ENCODE results near the gene PAAF1. TPM values are rescaled to one million over a fixed set of nuclear protein-coding genes. Genes with fewer than 3 reads are reported as not detected.

The PAAF1 gene
- total RNA-seq (10 to 100 TPM; 44.0 to 47.6 TPM), polyA plus RNA-seq (ENCODE audit: insufficient read depth, low read depth, low replicate concordance) (65.5 TPM)
- long read RNA-seq, donor 1, full-length matches to known transcripts = 12 of 30 reads
- long read RNA-seq, donor 1, partial matches to known transcripts = 18 of 30 reads
- long read RNA-seq, donor 1, other reads (novel, unspliced or antisense) = 0 of 30 reads
- long read RNA-seq, donor 2, full-length matches to known transcripts = 5 of 60 reads
- long read RNA-seq, donor 2, partial matches to known transcripts = 55 of 60 reads
- long read RNA-seq, donor 2, other reads (novel, unspliced or antisense) = 0 of 60 reads

GRCh38 chr11:73876424-73877310 is at the start of gene PAAF1, which contains the start of gene COA4:
TSS of gene PAAF1 (plus strand) at chr11:73876999. CDS start at chr11:73877022, 23 bp downstream.
TSS of gene COA4 (minus strand) at chr11:73876846. CDS start at chr11:73873378, 3,468 bp downstream.
- Histone ChIP-seq H3K27me3 (no peaks in the 10 kb centered on the region), H3K9me3 (no peaks in the 10 kb centered on the region), H3K36me3 (ENCODE audit: low read depth, missing control alignments) (no peaks in the 10 kb centered on the region), H3K27ac (peak within 1 kb of the TSS; percentile 76 to 88), H3K4me1 (peaks cover 11% of the 10 kb centered on the region), H3K4me3 (peak within 1 kb of the TSS; percentile 74 to 76)
- intact Hi-C loops (cut with DNase I; ENCODE audit: low total_unique reads) = no loop called here
- TF ChIP-seq POLR2A (IDR thresholded peaks at IDR 0.05) (no peak), CTCF (IDR thresholded peaks at IDR 0.05) (no peak)
- WGBS, 2 donors = 0% methylated on average over 45 to 57 of the region's 57 CpGs
- peak; percentile 97 for DNase-seq

- no peak overlapping the region for H3K27ac ChIP-seq
- no peak overlapping the region for H3K4me3 ChIP-seq
- intact Hi-C loops (cut with DNase I; ENCODE audit: low total_unique reads) = no loop called here
- 57 to 75% methylated on average over 1 of the region's 1 CpG for WGBS, 2 donors
- no peaks in the 10 kb centered on the region for H3K9me3 ChIP-seq
- H3K36me3 ChIP-seq (ENCODE audit: low read depth, missing control alignments) = no peaks in the 10 kb centered on the region
- H3K27me3 ChIP-seq = no peaks in the 10 kb centered on the region
- TF ChIP-seq CTCF (IDR thresholded peaks at IDR 0.05) (no peak), POLR2A (IDR thresholded peaks at IDR 0.05) (no peak)
- no peak for DNase-seq
- no peaks in the 10 kb centered on the region for H3K4me1 ChIP-seq
Observed at GRCh38 chr11:73830261-73830660, 46.5 kb upstream of the PAAF1 start.

GRCh38 chr11:73833067-73833466 is 43.7 kb upstream of the PAAF1 start:
- Histone ChIP-seq H3K9me3 (no peaks in the 10 kb centered on the region), H3K27me3 (no peaks in the 10 kb centered on the region), H3K4me1 (no peaks in the 10 kb centered on the region), H3K27ac (no peak overlapping the region), H3K4me3 (no peak overlapping the region), H3K36me3 (ENCODE audit: low read depth, missing control alignments) (no peaks in the 10 kb centered on the region)
- intact Hi-C loops (cut with DNase I; ENCODE audit: low total_unique reads) = no loop called here
- no peak for DNase-seq
- TF ChIP-seq CTCF (IDR thresholded peaks at IDR 0.05) (no peak), POLR2A (IDR thresholded peaks at IDR 0.05) (no peak)
- 57 to 82% methylated on average over 2 of the region's 2 CpGs for WGBS, 2 donors

- Histone ChIP-seq H3K9me3 (no peaks in the 10 kb centered on the region), H3K4me1 (no peaks in the 10 kb centered on the region), H3K27me3 (no peaks in the 10 kb centered on the region), H3K36me3 (ENCODE audit: low read depth, missing control alignments) (no peaks in the 10 kb centered on the region), H3K4me3 (no peak overlapping the region), H3K27ac (no peak overlapping the region)
- intact Hi-C loops (cut with DNase I; ENCODE audit: low total_unique reads) = no loop called here
- WGBS, 2 donors = 72 to 90% methylated on average over 3 of the region's 3 CpGs
- TF ChIP-seq POLR2A (IDR thresholded peaks at IDR 0.05) (no peak), CTCF (IDR thresholded peaks at IDR 0.05) (no peak)
- DNase-seq = no peak
Observed at GRCh38 chr11:73838443-73839122, 38.2 kb upstream of the PAAF1 start.

Data from testis (tissue), 5 donors.